Activated T-helper 9 cell treated with anti-CD3 and anti-CD28 coated beads, Interleukin-2, amount 50 U/mL, for 16 hours (primary cell): Measurements from ENCODE around the gene MGLL.
"Not testable (repeated sequence)": the region's sequence is repeated elsewhere in the genome, so short reads cannot be mapped to it uniquely, and the experiment has no call there.

ENCODE experiments used
- DNase-seq: peaks from one replicate; pipeline ENCODE4 v3.0.0-alpha.2; 2020; ENCODE audit warnings: low read depth

The MGLL gene

GRCh38 chr3:127673191-127674100 is 148.9 kb downstream of the MGLL start:
- DNase-seq: peak; percentile 20

GRCh38 chr3:127672429-127673190 is 149.7 kb downstream of the MGLL start, which contains the start of gene ABTB1:
Gene ABTB1 (plus strand): TSS chr3:127672952. CDS start chr3:127673026, 74 bp downstream.
- peak; percentile 81 for DNase-seq

- DNase-seq: no peak
These were observed 150.5 kb downstream of the MGLL start for GRCh38 chr3:127671523-127672428.

GRCh38 chr3:127670761-127671522 is 151.4 kb downstream of the MGLL start:
- no peak for DNase-seq

GRCh38 chr3:127670229-127670559 is 152.1 kb downstream of the MGLL start:
- DNase-seq: no peak

GRCh38 chr3:127669541-127670228 is 152.6 kb downstream of the MGLL start:
- no peak for DNase-seq

- no peak for DNase-seq
These were observed 153.4 kb downstream of the MGLL start for GRCh38 chr3:127668906-127669305.

- no peak for DNase-seq
These were observed 155.1 kb downstream of the MGLL start for GRCh38 chr3:127667119-127667681.

GRCh38 chr3:127666676-127667075 is 155.6 kb downstream of the MGLL start:
- no peak for DNase-seq

- no peak for DNase-seq
These were observed 156.7 kb downstream of the MGLL start for GRCh38 chr3:127665586-127665985.

GRCh38 chr3:127665165-127665564 is 157.2 kb downstream of the MGLL start:
- DNase-seq: no peak

- no peak for DNase-seq
These were observed 159.2 kb downstream of the MGLL start for GRCh38 chr3:127663151-127663550.

GRCh38 chr3:127662001-127662469 is 160.3 kb downstream of the MGLL start:
- DNase-seq: no peak

- no peak for DNase-seq
These were observed 160.7 kb downstream of the MGLL start for GRCh38 chr3:127661600-127661999.

GRCh38 chr3:127660621-127661251 is 161.6 kb downstream of the MGLL start:
- no peak for DNase-seq

GRCh38 chr3:127658234-127658633 is 164.1 kb downstream of the MGLL start:
- no peak for DNase-seq

GRCh38 chr3:127656906-127657305 is 165.4 kb downstream of the MGLL start:
- DNase-seq: no peak

- DNase-seq: no peak
These were observed 166.7 kb downstream of the MGLL start for GRCh38 chr3:127655641-127656040.

GRCh38 chr3:127654993-127655392 is 167.3 kb downstream of the MGLL start:
- DNase-seq: not testable (repeated sequence)

- no peak for DNase-seq
These were observed 167.9 kb downstream of the MGLL start for GRCh38 chr3:127654374-127654773.
